DMS114 treated with DMSO at 0.1 percent for 48 hours (cell line): Measurements from ENCODE around the gene INSR.
"Not testable (repeated sequence)": the region's sequence is repeated elsewhere in the genome, so short reads cannot be mapped to it uniquely, and the experiment has no call there.

ENCODE experiments used
- DNase-seq: peaks from one replicate; lab custom pipeline; 2025; ENCODE audit not compliant: unreplicated experiment; lab: John Stamatoyannopoulos, UW

Gene INSR

GRCh38 chr19:7293762-7294557, at the start of gene INSR:
TSS of gene INSR (minus strand) at chr19:7294414. CDS start at chr19:7293891, 523 bp downstream.
- peak; percentile 56 for DNase-seq

DNA sequence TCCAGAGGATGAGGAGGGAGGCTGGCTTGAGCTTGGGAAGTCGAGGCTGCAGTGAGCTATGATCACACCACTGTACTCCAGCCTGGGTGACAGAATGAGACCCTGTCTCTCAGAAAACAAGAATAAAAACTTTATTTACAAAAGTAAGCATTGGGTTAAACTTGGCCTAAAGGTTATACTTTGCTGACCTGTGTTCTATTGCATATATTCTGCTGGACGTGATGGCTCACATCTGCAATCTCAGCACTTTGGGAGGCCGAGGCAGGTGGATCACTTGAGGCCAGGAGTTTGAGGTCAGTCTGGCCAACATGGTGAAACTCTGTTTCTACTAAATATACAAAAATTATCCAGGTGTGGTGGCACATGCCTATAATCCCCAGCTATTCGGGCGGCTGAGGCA, 47.9 kb upstream of the INSR start:
- DNase-seq: no peak

- peak; percentile 71 for DNase-seq
These were observed 47.0 kb upstream of the INSR start for GRCh38 chr19:7340959-7341837.

- no peak for DNase-seq
These were observed 43.4 kb upstream of the INSR start for GRCh38 chr19:7337380-7338194.

GRCh38 chr19:7336321-7336973, 42.2 kb upstream of the INSR start:
- DNase-seq: no peak

GRCh38 chr19:7333198-7334118, 39.2 kb upstream of the INSR start:
- no peak for DNase-seq

DNA sequence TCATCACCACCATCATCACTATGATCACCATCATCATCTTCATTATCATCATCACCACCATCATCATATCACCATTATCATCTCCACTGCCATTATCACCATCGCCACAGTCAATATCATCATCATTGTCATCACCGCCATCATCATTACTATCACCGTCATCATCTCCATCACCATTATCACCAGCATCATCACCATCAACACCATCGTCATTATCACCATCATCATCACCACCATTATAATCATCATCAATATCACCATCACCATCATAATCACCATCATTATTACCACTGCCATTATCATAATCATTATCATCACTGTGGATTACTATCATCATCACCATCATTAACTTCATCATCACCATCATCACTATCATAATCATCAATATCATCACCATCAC, 37.2 kb upstream of the INSR start:
- no peak for DNase-seq

- DNase-seq: no peak
These were observed 34.4 kb upstream of the INSR start for GRCh38 chr19:7328647-7329046.

- no peak for DNase-seq
These were observed 33.6 kb upstream of the INSR start for GRCh38 chr19:7327802-7328201.

DNA sequence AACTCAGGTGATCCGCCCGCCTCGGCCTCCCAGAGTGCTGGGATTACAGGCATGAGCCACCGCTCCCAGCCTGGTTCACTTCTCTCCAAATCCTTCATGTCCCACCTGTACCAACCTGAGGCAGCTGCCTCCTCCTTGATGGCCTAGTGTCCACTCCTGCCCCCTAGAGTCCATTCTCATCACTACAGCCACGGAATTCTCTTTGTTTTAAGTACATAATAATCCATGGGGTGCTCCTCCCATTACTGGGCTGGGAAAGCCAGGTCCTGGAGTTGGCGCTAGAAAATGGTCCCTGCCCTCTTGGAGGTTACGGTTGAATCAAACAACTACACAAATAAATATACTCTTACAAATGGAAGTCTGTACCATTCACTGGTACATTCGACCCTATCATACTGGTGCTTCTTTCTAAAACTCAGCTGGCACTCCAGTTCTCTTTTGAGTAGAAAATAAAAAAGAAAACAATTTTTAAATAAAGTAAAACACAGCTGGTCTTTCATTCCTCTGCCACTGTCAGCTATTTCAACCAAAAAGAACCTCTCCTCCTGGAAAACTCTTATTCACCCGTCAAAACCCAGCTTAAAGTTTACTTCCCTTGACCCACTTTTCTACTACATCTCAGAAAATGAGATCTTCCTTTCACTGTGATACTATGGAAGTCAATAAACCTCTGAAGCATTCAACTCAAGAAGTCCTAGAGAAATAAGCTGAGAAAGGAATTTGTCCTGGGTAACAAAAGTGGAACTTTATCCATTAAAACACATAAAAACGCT, 32.1 kb upstream of the INSR start:
- DNase-seq: no peak

DNA sequence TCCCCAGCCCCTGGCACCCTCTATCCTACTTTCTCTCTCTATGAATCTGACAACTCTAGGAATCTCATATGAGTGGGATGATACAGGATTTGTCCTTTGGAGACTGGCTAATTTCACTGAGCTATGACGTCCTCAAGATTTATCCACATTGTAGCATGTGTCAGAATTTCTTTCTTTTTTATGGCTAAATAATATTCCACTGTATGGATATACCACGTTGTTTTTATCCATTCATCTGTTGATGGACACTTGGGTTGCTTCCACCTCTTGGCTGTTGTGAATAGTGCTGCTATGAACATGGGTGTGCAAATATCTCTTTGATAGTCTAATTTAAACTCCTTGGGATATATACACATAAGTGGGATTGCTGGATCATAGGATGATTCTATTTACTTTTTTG, 24.0 kb upstream of the INSR start:
- DNase-seq: no peak

- DNase-seq: no peak
These were observed 18.6 kb upstream of the INSR start for GRCh38 chr19:7312816-7313215.

DNA sequence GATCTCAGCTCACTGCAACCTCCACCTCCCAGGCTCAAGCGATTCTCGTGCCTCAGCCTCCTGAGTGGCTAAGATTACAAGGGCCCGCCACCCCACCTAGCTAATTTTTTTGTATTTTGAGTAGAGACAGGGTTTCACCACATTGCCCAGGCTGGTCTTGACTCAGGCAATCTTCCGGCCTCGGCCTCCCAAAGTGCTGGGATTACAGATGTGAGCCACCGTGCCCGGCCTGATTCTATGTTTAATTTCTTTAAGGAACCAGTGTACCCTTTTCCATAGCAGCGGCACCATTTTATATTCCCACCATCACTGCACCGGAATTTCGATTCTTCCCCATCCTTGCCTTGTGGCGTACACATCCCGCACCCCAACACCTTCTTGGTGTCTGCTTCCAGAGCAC, 17.7 kb upstream of the INSR start:
- DNase-seq: no peak

- not testable (repeated sequence) for DNase-seq
These were observed 14.1 kb upstream of the INSR start for GRCh38 chr19:7308327-7308726.

- DNase-seq: no peak
These were observed 13.5 kb upstream of the INSR start for GRCh38 chr19:7307590-7308218.

DNA sequence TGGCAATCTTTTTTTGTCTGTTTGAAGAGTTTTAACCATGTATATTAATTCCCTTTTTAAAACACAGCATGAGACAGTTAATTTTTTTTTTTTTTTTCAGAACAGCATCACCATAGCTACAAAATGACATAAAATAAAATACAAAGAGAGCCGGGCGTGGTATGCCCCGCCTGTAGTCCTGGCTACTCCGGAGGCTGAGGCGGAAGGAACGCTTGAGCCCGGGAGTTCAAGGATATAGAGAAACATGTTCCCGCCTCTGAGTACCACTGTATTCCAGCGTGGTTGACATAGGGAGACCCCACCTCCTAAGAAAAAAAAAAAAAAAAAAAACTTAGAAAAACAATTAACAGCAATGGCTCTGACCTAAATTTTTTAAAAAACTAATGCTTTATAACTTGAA, 10.0 kb upstream of the INSR start:
- DNase-seq: no peak

DNA sequence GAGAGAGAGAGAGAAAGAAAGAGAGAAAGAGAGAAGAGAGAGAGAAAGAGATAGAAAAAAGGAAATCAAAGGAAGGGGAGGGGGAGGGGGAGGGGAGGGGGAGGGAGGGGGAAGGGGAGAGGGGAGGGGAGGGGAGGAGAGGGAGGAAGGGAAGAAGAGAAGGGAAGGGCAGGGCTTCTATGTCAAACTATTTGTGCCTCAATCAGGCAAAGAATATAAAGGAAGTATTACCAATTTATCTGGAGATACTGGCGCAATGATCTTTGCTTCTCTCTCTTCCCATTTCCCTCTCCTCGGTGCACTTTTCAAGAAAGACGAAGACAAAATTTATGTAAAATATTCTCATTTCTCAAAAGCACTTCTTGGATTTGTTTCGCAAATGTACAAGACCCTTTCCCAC, 9.3 kb upstream of the INSR start:
- no peak for DNase-seq

DNA sequence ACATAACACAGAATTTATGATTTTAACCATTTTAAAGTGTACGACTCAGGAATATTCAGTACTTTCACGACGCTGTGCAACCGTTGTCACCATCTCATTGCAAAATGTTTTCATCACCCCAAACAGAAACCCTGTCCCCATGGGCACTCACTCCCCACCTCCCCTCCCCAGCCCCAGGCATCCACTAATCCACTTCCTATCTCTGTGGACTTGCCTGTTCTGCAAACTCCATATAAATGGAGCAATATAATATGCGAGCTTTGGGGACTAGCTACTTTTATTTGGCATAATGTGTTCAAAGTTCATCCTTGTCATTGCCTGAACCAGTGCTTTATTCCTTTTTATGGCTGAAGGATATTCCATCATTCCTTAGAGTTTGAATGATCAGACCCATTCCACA, 7.3 kb upstream of the INSR start:
- no peak for DNase-seq

- no peak for DNase-seq
These were observed 3.5 kb upstream of the INSR start for GRCh38 chr19:7297742-7298141.
